Measurements from ENCODE around the gene KNDC1. TPM values are rescaled to one million over a fixed set of nuclear protein-coding genes. Genes with fewer than 3 reads are reported as not detected.

KNDC1 gene
- total and polyA plus RNA-seq, 2 of the 4 experiments (the other 2 are of a cell fraction), result 0.18 to 1.1 TPM

DNA sequence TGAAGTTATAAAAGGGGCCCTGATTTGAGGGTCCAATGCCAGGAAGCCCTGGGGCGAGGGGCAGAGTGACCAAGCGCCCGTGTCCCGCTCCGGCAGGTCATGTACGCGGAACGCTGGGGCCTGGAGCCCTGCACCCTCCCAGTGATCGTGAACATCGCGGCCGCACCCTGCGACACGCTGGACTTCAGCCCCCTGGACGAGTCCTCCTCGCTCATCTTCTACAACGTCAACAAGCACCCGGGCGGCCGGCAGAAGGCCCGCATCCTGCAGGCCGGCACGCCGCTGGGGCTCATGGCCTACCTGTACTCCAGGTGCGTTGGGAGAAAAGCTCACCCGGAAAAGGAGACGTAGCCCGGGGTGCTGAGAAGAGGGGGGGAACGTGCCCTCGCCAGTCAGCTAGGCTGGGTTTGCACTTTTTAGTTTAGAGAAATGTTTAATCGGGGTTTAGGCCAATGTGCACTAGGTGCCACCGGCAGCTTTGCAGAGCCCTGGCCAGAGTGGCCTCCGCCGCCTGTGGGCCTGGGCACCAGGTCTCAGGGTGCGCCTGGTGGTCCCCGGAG, 47.1 kb downstream of the KNDC1 start:
- H4K5ac ChIP-seq (ENCODE audit: low read depth, low read length), result no peak overlapping the region
- peak overlapping the region; percentile 55 for H2AK9ac ChIP-seq (replicated peaks; ENCODE audit: low read depth, low read length, poor library complexity)
- 86% methylated on average over 15 of the region's 36 CpGs; no CpG with 5 or more reads in 1 of the 2 experiments for WGBS, 2 experiments (ENCODE audit: extremely low coverage in 2 of 2, insufficient read length in 1 of 2)
- no peaks in the 10 kb centered on the region for H4K20me1 ChIP-seq (ENCODE audit: insufficient read depth, low read length)
- H3K56ac ChIP-seq (ENCODE audit: extremely low read depth, insufficient read depth, low read length), result no peak overlapping the region
- in situ Hi-C loops (cut with MboI; ENCODE audit: low sequenced_read_pairs) (no loop called here), dilution Hi-C loops (cut with HindIII; ENCODE audit: low sequenced_read_pairs, unreplicated experiment) (no loop called here), intact Hi-C loops (cut with micrococcal nuclease) (no loop called here)
- H3K79me1 ChIP-seq (ENCODE audit: low read depth in 1 of 2, low read length in 2 of 2), result no peaks in the 10 kb centered on the region
- no peak overlapping the region for H4K91ac ChIP-seq (ENCODE audit: insufficient read depth, low read depth, low read length)
- no peak overlapping the region for H3K4me3 ChIP-seq (ENCODE audit: insufficient read depth, low read depth, low read length)
- TF ChIP-seq MAFK (IDR thresholded peaks at IDR 0.05; ENCODE audit: low read depth, low read length) (no peak), SMC3 (IDR thresholded peaks at IDR 0.05; ENCODE audit: low read depth, low read length) (no peak), RAD21 (IDR thresholded peaks at IDR 0.05; ENCODE audit: low read length) (no peak), USF2 (IDR thresholded peaks at IDR 0.05; ENCODE audit: low read depth, low read length) (no peak)
- H3K4ac ChIP-seq (ENCODE audit: low read depth, low read length), result no peak overlapping the region
- BruUV-seq (replicated peaks), result no TSS peak
- H3K9me3 ChIP-seq (ENCODE audit: control insufficient read depth, insufficient read depth, low read length), result no peaks in the 10 kb centered on the region
- no peak overlapping the region for H3K27ac ChIP-seq (ENCODE audit: insufficient read depth, low read length)
- no peak overlapping the region for H2AFZ ChIP-seq (replicated peaks; ENCODE audit: low read length, poor library complexity)
- H2BK20ac ChIP-seq (ENCODE audit: low read depth, low read length), result no peak overlapping the region
- no peak overlapping the region for H2BK120ac ChIP-seq (ENCODE audit: low read depth, low read length)
- H3K9me1 ChIP-seq (ENCODE audit: insufficient read depth, low read length), result no peaks in the 10 kb centered on the region
- no peak overlapping the region for H4K8ac ChIP-seq (ENCODE audit: low read depth in 2 of 2, low read length in 2 of 2)
- no peak overlapping the region for H3K14ac ChIP-seq (replicated peaks; ENCODE audit: low read depth, low read length)
- H3K18ac ChIP-seq (ENCODE audit: low read depth, low read length), result no peak overlapping the region
- no peak overlapping the region for H2BK5ac ChIP-seq (ENCODE audit: low read depth, low read length, poor library complexity, severe bottlenecking)
- H3K36me3 ChIP-seq (ENCODE audit: control insufficient read depth, insufficient read depth, low read length), result no peaks in the 10 kb centered on the region
- DNase-seq (no peak), ATAC-seq (ENCODE audit: low read depth) (no peak)
- ChIA-PET CTCF (no interaction called here), POLR2A (ENCODE audit: unreplicated experiment) (no interaction called here)
- H3K27me3 ChIP-seq (ENCODE audit: control insufficient read depth, insufficient read depth, low read length), result no peaks in the 10 kb centered on the region
- no peak overlapping the region for H3K9ac ChIP-seq (ENCODE audit: low read depth, low read length)
- H3K4me1 ChIP-seq (ENCODE audit: control insufficient read depth, insufficient read depth, low read length), result no peaks in the 10 kb centered on the region
- no peak overlapping the region for H3K4me2 ChIP-seq (ENCODE audit: low read depth, low read length)
- no peak overlapping the region for H2AK5ac ChIP-seq (ENCODE audit: low read depth, low read length)
- no peak overlapping the region for H3K23ac ChIP-seq (ENCODE audit: low read depth, low read length)
- no peak overlapping the region for H2BK15ac ChIP-seq (ENCODE audit: low read depth, low read length)
